ENCODE data around the gene NELFE. TPM values are rescaled to one million over a fixed set of nuclear protein-coding genes. Genes with fewer than 3 reads are reported as not detected.

The NELFE gene
- total and polyA plus RNA-seq, 2 of the 13 experiments (the other 11 are each of a cell fraction or from before 2014, with no cell fraction given) = 51.3 to 69.8 TPM

DNA sequence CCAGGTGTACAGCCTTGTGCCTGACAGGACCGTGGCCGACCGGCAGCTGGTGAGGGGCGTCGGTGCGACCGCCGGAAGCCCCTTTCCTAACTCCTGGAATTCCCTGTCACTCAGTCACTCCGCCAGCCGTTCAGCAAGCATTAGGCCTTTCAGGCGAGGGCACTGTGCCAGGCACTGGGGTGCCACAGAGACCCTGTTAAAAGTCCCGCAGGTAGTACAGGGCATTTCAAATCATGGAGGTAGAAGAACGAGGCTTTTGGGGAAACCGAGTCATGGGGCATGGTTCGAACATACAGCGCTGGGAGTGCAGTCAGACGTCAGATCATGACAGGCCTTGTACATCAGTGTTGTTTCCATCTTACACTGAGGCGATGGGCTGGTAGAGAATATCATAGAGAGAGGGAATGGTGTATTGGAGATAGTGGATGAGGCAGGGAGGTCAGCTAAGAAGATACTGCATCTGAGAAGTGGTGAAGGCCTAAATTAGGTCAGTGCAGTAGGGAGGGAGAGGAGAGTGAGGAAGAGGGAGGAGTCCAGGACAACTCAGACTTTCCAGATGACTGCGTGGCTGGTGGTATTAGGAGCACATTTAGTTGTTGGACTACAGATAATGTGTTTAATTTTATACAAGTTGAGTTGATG is 14.1 kb upstream of the NELFE start (continued):
- TF ChIP-seq, protein P1, sequence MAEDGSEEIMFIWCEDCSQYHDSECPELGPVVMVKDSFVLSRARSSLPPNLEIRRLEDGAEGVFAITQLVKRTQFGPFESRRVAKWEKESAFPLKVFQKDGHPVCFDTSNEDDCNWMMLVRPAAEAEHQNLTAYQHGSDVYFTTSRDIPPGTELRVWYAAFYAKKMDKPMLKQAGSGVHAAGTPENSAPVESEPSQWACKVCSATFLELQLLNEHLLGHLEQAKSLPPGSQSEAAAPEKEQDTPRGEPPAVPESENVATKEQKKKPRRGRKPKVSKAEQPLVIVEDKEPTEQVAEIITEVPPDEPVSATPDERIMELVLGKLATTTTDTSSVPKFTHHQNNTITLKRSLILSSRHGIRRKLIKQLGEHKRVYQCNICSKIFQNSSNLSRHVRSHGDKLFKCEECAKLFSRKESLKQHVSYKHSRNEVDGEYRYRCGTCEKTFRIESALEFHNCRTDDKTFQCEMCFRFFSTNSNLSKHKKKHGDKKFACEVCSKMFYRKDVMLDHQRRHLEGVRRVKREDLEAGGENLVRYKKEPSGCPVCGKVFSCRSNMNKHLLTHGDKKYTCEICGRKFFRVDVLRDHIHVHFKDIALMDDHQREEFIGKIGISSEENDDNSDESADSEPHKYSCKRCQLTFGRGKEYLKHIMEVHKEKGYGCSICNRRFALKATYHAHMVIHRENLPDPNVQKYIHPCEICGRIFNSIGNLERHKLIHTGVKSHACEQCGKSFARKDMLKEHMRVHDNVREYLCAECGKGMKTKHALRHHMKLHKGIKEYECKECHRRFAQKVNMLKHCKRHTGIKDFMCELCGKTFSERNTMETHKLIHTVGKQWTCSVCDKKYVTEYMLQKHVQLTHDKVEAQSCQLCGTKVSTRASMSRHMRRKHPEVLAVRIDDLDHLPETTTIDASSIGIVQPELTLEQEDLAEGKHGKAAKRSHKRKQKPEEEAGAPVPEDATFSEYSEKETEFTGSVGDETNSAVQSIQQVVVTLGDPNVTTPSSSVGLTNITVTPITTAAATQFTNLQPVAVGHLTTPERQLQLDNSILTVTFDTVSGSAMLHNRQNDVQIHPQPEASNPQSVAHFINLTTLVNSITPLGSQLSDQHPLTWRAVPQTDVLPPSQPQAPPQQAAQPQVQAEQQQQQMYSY (CRISPR knock-in tag; IDR thresholded peaks at IDR 0.05) = no peak
- TF ChIP-seq ZNF337 (CRISPR knock-in tag; IDR thresholded peaks at IDR 0.05; ENCODE audit: borderline replicate concordance, low read depth) (no peak), NFE2L2 (IDR thresholded peaks at IDR 0.05; ENCODE audit: low read length) (no peak), HCFC1 (IDR thresholded peaks at IDR 0.05; ENCODE audit: low read depth, low read length) (no peak), ZNF34 (CRISPR knock-in tag; IDR thresholded peaks at IDR 0.05; ENCODE audit: borderline replicate concordance) (0 out of 2 replicates have a peak, but pooled peaks have one; percentile 23), FOXA1 (IDR thresholded peaks at IDR 0.05) (no peak), FOXA1 (CRISPR knock-in tag; IDR thresholded peaks at IDR 0.05) (no peak), ETV6 (CRISPR knock-in tag; conservative IDR thresholded peaks at IDR 0.05) (no peak), ZNF616 (CRISPR knock-in tag; IDR thresholded peaks at IDR 0.05; ENCODE audit: low read depth) (no peak), SSRP1 (CRISPR knock-in tag; IDR thresholded peaks at IDR 0.05) (no peak), ASH2L (IDR thresholded peaks at IDR 0.05; ENCODE audit: insufficient read length, low read depth, low read length) (no peak), ZNF652 (CRISPR knock-in tag; IDR thresholded peaks at IDR 0.05; ENCODE audit: borderline replicate concordance, low read depth) (no peak), KAT7 (CRISPR knock-in tag; IDR thresholded peaks at IDR 0.05; ENCODE audit: borderline replicate concordance) (no peak), TOPORS (CRISPR knock-in tag; IDR thresholded peaks at IDR 0.05) (no peak), ZFAT (CRISPR knock-in tag; conservative IDR thresholded peaks at IDR 0.05) (no peak), POLR2A (IDR thresholded peaks at IDR 0.05; ENCODE audit: insufficient read depth in 1 of 2, low read depth in 2 of 2, low read length in 2 of 2) (peak in 1 of 2 experiments; percentile 14; a peak in 1 of 4 replicates), FOSL2 (CRISPR knock-in tag; IDR thresholded peaks at IDR 0.05) (no peak), ZNF75D (CRISPR knock-in tag; IDR thresholded peaks at IDR 0.05; ENCODE audit: borderline replicate concordance) (no peak)
- TF ChIP-seq, protein P2, sequence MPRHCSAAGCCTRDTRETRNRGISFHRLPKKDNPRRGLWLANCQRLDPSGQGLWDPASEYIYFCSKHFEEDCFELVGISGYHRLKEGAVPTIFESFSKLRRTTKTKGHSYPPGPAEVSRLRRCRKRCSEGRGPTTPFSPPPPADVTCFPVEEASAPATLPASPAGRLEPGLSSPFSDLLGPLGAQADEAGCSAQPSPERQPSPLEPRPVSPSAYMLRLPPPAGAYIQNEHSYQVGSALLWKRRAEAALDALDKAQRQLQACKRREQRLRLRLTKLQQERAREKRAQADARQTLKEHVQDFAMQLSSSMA (CRISPR knock-in tag; IDR thresholded peaks at IDR 0.05) = no peak
- TF ChIP-seq, protein P3, sequence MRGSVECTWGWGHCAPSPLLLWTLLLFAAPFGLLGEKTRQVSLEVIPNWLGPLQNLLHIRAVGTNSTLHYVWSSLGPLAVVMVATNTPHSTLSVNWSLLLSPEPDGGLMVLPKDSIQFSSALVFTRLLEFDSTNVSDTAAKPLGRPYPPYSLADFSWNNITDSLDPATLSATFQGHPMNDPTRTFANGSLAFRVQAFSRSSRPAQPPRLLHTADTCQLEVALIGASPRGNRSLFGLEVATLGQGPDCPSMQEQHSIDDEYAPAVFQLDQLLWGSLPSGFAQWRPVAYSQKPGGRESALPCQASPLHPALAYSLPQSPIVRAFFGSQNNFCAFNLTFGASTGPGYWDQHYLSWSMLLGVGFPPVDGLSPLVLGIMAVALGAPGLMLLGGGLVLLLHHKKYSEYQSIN (CRISPR knock-in tag; IDR thresholded peaks at IDR 0.05; ENCODE audit: borderline replicate concordance) = no peak; the same call in 1 of the 2 replicates
- TF ChIP-seq, protein P4, sequence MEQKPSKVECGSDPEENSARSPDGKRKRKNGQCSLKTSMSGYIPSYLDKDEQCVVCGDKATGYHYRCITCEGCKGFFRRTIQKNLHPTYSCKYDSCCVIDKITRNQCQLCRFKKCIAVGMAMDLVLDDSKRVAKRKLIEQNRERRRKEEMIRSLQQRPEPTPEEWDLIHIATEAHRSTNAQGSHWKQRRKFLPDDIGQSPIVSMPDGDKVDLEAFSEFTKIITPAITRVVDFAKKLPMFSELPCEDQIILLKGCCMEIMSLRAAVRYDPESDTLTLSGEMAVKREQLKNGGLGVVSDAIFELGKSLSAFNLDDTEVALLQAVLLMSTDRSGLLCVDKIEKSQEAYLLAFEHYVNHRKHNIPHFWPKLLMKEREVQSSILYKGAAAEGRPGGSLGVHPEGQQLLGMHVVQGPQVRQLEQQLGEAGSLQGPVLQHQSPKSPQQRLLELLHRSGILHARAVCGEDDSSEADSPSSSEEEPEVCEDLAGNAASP (CRISPR knock-in tag; IDR thresholded peaks at IDR 0.05; ENCODE audit: borderline replicate concordance) = no peak
- TF ChIP-seq, protein P5, sequence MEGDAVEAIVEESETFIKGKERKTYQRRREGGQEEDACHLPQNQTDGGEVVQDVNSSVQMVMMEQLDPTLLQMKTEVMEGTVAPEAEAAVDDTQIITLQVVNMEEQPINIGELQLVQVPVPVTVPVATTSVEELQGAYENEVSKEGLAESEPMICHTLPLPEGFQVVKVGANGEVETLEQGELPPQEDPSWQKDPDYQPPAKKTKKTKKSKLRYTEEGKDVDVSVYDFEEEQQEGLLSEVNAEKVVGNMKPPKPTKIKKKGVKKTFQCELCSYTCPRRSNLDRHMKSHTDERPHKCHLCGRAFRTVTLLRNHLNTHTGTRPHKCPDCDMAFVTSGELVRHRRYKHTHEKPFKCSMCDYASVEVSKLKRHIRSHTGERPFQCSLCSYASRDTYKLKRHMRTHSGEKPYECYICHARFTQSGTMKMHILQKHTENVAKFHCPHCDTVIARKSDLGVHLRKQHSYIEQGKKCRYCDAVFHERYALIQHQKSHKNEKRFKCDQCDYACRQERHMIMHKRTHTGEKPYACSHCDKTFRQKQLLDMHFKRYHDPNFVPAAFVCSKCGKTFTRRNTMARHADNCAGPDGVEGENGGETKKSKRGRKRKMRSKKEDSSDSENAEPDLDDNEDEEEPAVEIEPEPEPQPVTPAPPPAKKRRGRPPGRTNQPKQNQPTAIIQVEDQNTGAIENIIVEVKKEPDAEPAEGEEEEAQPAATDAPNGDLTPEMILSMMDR (CRISPR knock-in tag; IDR thresholded peaks at IDR 0.05) = 0 out of 2 replicates have a peak, but pooled peaks have one; percentile 3
